Type B pancreatic cell (in vitro differentiated cells): ENCODE measurements around the gene PHACTR1. TPM values are rescaled to one million over a fixed set of nuclear protein-coding genes. Genes with fewer than 3 reads are reported as not detected.

Source experiments
- DNase-seq: peaks from one replicate; pipeline ENCODE4 v3.0.0; 2021; ENCODE audit warnings: mixed read lengths; ENCODE audit not compliant: unreplicated experiment; ENCODE audit errors: extremely low spot score
- H3K27ac Mint-ChIP-seq: 2 replicates; pipeline ENCODE4 v1.8.0; 2021; ENCODE audit warnings: mild to moderate bottlenecking, mixed read lengths
- H3K27me3 Mint-ChIP-seq: 2 replicates; pipeline ENCODE4 v1.8.0; 2021; ENCODE audit warnings: mixed read lengths
- H3K36me3 Mint-ChIP-seq: 2 replicates; pipeline ENCODE4 v1.8.0; 2021; ENCODE audit warnings: mixed read lengths
- H3K4me1 Mint-ChIP-seq: one replicate; pipeline ENCODE4 v1.8.0; 2021; ENCODE audit warnings: mixed read lengths; ENCODE audit not compliant: unreplicated experiment
- H3K4me3 Mint-ChIP-seq: 2 replicates; pipeline ENCODE4 v1.8.0; 2021; ENCODE audit warnings: mild to moderate bottlenecking, mixed read lengths
- H3K9me3 Mint-ChIP-seq: 2 replicates; pipeline ENCODE4 v1.8.0; 2021; ENCODE audit warnings: mixed read lengths
- CTCF ChIP-seq: fragments of 200-600 bp; sonication (generic); conservative IDR thresholded peaks from 2 replicates; pipeline ENCODE4 v1.5.0; 2021; ENCODE audit warnings: antibody characterized with exemption, mild to moderate bottlenecking
- total RNA-seq: library from RNA; stranded (reverse); gene quantifications from 2 replicates; pipeline ENCODE4 v1.2.1, GENCODE V29; 2021; ENCODE audit warnings: low replicate concordance

Gene PHACTR1
- total RNA-seq, 1 donor from 2014 or later = 12.3 TPM

- Mint-ChIP-seq H3K36me3 (peaks cover 18% of the 10 kb centered on the region), H3K9me3 (no peaks in the 10 kb centered on the region), H3K27me3 (no peaks in the 10 kb centered on the region), H3K4me1 (peaks cover 15% of the 10 kb centered on the region), H3K4me3 (no peak overlapping the region), H3K27ac (peak overlapping the region; percentile 50)
- no peak for DNase-seq
- no peak for TF ChIP-seq CTCF
These were observed 552.4 kb downstream of the PHACTR1 start for GRCh38 chr6:13268913-13269518.

- no peaks in the 10 kb centered on the region for H3K27me3 Mint-ChIP-seq
- H3K4me1 Mint-ChIP-seq = peaks cover 15% of the 10 kb centered on the region
- H3K36me3 Mint-ChIP-seq = peaks cover 8% of the 10 kb centered on the region
- no peak for TF ChIP-seq CTCF
- H3K27ac Mint-ChIP-seq = no peak overlapping the region
- no peaks in the 10 kb centered on the region for H3K9me3 Mint-ChIP-seq
- H3K4me3 Mint-ChIP-seq = no peak overlapping the region
- DNase-seq = no peak
These were observed 555.8 kb downstream of the PHACTR1 start for GRCh38 chr6:13272131-13273046.

GRCh38 chr6:13273202-13273930, 556.8 kb downstream of the PHACTR1 start:
- no peak overlapping the region for H3K4me3 Mint-ChIP-seq
- peaks cover 8% of the 10 kb centered on the region for H3K36me3 Mint-ChIP-seq
- peaks cover 15% of the 10 kb centered on the region for H3K4me1 Mint-ChIP-seq
- H3K27me3 Mint-ChIP-seq = no peaks in the 10 kb centered on the region
- DNase-seq = no peak
- no peak for TF ChIP-seq CTCF
- no peaks in the 10 kb centered on the region for H3K9me3 Mint-ChIP-seq
- H3K27ac Mint-ChIP-seq = no peak overlapping the region

- peaks cover 8% of the 10 kb centered on the region for H3K36me3 Mint-ChIP-seq
- no peaks in the 10 kb centered on the region for H3K27me3 Mint-ChIP-seq
- no peaks in the 10 kb centered on the region for H3K9me3 Mint-ChIP-seq
- peak overlapping the region; percentile 9 for H3K27ac Mint-ChIP-seq
- no peak overlapping the region for H3K4me3 Mint-ChIP-seq
- peaks cover 9% of the 10 kb centered on the region for H3K4me1 Mint-ChIP-seq
- DNase-seq = no peak
- TF ChIP-seq CTCF = no peak
These were observed 557.6 kb downstream of the PHACTR1 start for GRCh38 chr6:13273931-13274706.
